DOHH2 (cell line): ENCODE results near the gene HMGCL.

Experiments used
- H3F3A ChIP-seq: fragments of 200-600 bp; sonication (generic), shearing (Covaris generic); 2 replicates; pipeline ENCODE4 v1.6.0; 2016; ENCODE audit warnings: antibody characterized with exemption, mild to moderate bottlenecking; ENCODE audit not compliant: control insufficient read depth, insufficient read depth
- H3K27ac ChIP-seq: fragments of 200-600 bp; sonication (generic); 2 replicates; pipeline ENCODE4 v1.5.1; 2014; ENCODE audit warnings: low read depth, mild to moderate bottlenecking, low read length, moderate library complexity
- H3K27me3 ChIP-seq: fragments of 200-600 bp; sonication (generic); 2 replicates; pipeline ENCODE4 v1.6.1; 2014; ENCODE audit warnings: mild to moderate bottlenecking, low read length, mixed read lengths; ENCODE audit not compliant: control insufficient read depth
- H3K36me3 ChIP-seq: fragments of 200-600 bp; sonication (generic); 2 replicates; pipeline ENCODE4 v1.6.1; 2014; ENCODE audit warnings: mild to moderate bottlenecking, low read length, moderate library complexity, mixed read lengths; ENCODE audit not compliant: control insufficient read depth
- H3K4me1 ChIP-seq: fragments of 200-600 bp; sonication (generic); 2 replicates; pipeline ENCODE4 v1.6.1; 2014; ENCODE audit warnings: mild to moderate bottlenecking, low read length, mixed read lengths; ENCODE audit not compliant: control insufficient read depth
- H3K4me2 ChIP-seq: fragments of 200-600 bp; sonication (generic); 2 replicates; pipeline ENCODE4 v1.6.0; 2014; ENCODE audit warnings: mild to moderate bottlenecking, low read length, moderate library complexity
- H3K4me3 ChIP-seq: fragments of 200-600 bp; sonication (generic); 2 replicates; pipeline ENCODE4 v1.5.1; 2014; ENCODE audit warnings: mild to moderate bottlenecking, low read length, mixed read lengths
- H3K79me2 ChIP-seq: fragments of 200-600 bp; sonication (generic); 2 replicates; pipeline ENCODE4 v1.6.1; 2014; ENCODE audit warnings: mild to moderate bottlenecking, low read length, mixed read lengths; ENCODE audit not compliant: control insufficient read depth
- H3K9me2 ChIP-seq: fragments of 200-600 bp; sonication (generic); replicated peaks from 2 replicates; pipeline ENCODE4 v1.6.1; 2014; ENCODE audit warnings: mild to moderate bottlenecking, low read length, mixed read lengths; ENCODE audit not compliant: control insufficient read depth
- H3K9me3 ChIP-seq: fragments of 200-600 bp; sonication (generic); 2 replicates; pipeline ENCODE4 v1.6.1; 2014; ENCODE audit warnings: antibody characterized with exemption, low read length, mixed read lengths; ENCODE audit not compliant: control insufficient read depth, insufficient read depth
- H4K20me1 ChIP-seq: fragments of 200-600 bp; sonication (generic); 2 replicates; pipeline ENCODE4 v1.6.0; 2014; ENCODE audit warnings: low read depth, mild to moderate bottlenecking, antibody characterized with exemption, low read length, moderate library complexity; ENCODE audit not compliant: control insufficient read depth, insufficient read depth
- CTCF ChIP-seq: fragments of 200-600 bp; sonication (generic); IDR thresholded peaks from one replicate; pipeline ENCODE4 v1.5.1; 2014; ENCODE audit warnings: antibody characterized with exemption, mild to moderate bottlenecking, low read depth, low read length; ENCODE audit not compliant: poor library complexity, severe bottlenecking
- EZH2phosphoT487 ChIP-seq: fragments of 200-600 bp; sonication (generic); IDR thresholded peaks from 2 replicates; pipeline ENCODE4 v1.6.1; 2017; ENCODE audit warnings: borderline replicate concordance, mild to moderate bottlenecking, antibody characterized with exemption, low read length, moderate library complexity, mixed read lengths

The HMGCL gene

GRCh38 chr1:23791516-23792047 is 33.6 kb downstream of the HMGCL start:
- Histone ChIP-seq H3K9me3 (no peaks in the 10 kb centered on the region), H3K9me2 (no peaks in the 10 kb centered on the region), H3K4me2 (peak overlapping the region; percentile 82), H3K4me3 (peak overlapping the region; percentile 78), H3K79me2 (peaks cover 28% of the 10 kb centered on the region), H3F3A (peaks cover 13% of the 10 kb centered on the region), H3K4me1 (peaks cover 18% of the 10 kb centered on the region), H3K27me3 (no peaks in the 10 kb centered on the region), H3K36me3 (peaks cover 34% of the 10 kb centered on the region), H3K27ac (peak overlapping the region; percentile 4), H4K20me1 (no peaks in the 10 kb centered on the region)
- TF ChIP-seq CTCF = no peak
- no peak for TF ChIP-seq EZH2phosphoT487

GRCh38 chr1:23790696-23791515 is 34.3 kb downstream of the HMGCL start, which contains the start of gene LYPLA2:
Gene LYPLA2 (plus strand): TSS chr1:23791145. CDS start chr1:23792683, 1,538 bp downstream.
- peak within 1 kb of the TSS; percentile 82 for H3K4me2 ChIP-seq
- H3F3A ChIP-seq = peaks cover 13% of the 10 kb centered on the region
- no peaks in the 10 kb centered on the region for H4K20me1 ChIP-seq
- TF ChIP-seq CTCF (no peak), EZH2phosphoT487 (no peak)
- peaks cover 18% of the 10 kb centered on the region for H3K4me1 ChIP-seq
- H3K79me2 ChIP-seq = peaks cover 28% of the 10 kb centered on the region
- peak within 1 kb of the TSS; percentile 4 for H3K27ac ChIP-seq
- H3K9me3 ChIP-seq = no peaks in the 10 kb centered on the region
- no peaks in the 10 kb centered on the region for H3K9me2 ChIP-seq
- H3K36me3 ChIP-seq = peaks cover 35% of the 10 kb centered on the region
- no peaks in the 10 kb centered on the region for H3K27me3 ChIP-seq
- H3K4me3 ChIP-seq = peak within 1 kb of the TSS; percentile 78

- peaks cover 36% of the 10 kb centered on the region for H3K79me2 ChIP-seq
- no peaks in the 10 kb centered on the region for H4K20me1 ChIP-seq
- H3K4me2 ChIP-seq = no peak overlapping the region
- no peaks in the 10 kb centered on the region for H3K9me2 ChIP-seq
- no peaks in the 10 kb centered on the region for H3K9me3 ChIP-seq
- H3K4me3 ChIP-seq = no peak overlapping the region
- TF ChIP-seq CTCF (no peak), EZH2phosphoT487 (no peak)
- peaks cover 18% of the 10 kb centered on the region for H3K4me1 ChIP-seq
- H3K27me3 ChIP-seq = no peaks in the 10 kb centered on the region
- H3K27ac ChIP-seq = no peak overlapping the region
- peaks cover 48% of the 10 kb centered on the region for H3K36me3 ChIP-seq
- H3F3A ChIP-seq = peaks cover 15% of the 10 kb centered on the region
These were observed 36.5 kb downstream of the HMGCL start for GRCh38 chr1:23788695-23789094.
